Caki2 (cell line): ENCODE measurements around the gene SEZ6L. TPM values are rescaled to one million over a fixed set of nuclear protein-coding genes. Genes with fewer than 3 reads are reported as not detected.

Experiments
- DNase-seq: peaks from one replicate; pipeline ENCODE4 v3.0.0-alpha.2; 2015; ENCODE audit warnings: low read depth
- in situ Hi-C: cut with HindIII; loops from 2 replicates; pipeline ENCODE4 v1.10.0; 2016; ENCODE audit warnings: low sequenced_read_pairs, low pct_unique_long_range_greater_than_20kb, mixed read lengths
- total RNA-seq: library from RNA; depleted of rRNA; stranded (reverse); fragments of >200 nt; shearing (Covaris generic); gene quantifications from 2 replicates; pipeline ENCODE4 v1.2.3, GENCODE V29; 2014; ENCODE audit warnings: low replicate concordance

Gene SEZ6L
- total RNA-seq, 1 experiment from 2014 or later: not detected

DNA sequence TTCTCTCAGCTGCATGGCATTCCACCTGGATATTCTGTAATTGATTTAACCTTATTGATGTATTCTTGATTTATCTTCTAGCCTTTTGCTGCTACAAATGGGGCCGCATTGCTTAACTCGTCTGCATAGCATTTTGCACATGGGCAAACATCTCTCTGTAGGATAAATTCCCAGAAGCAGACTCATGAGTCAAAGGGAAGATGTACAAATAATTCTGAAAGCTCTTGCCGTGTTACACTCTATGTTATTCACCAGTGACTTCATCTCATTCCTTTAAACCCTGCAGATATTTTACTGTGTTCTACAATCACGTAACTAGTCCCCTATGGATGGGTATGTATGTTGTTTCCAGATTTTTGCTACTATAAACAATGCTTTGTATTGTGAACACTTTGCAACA, 112.7 kb downstream of the SEZ6L start:
- in situ Hi-C loops: no loop called here
- no peak for DNase-seq

DNA sequence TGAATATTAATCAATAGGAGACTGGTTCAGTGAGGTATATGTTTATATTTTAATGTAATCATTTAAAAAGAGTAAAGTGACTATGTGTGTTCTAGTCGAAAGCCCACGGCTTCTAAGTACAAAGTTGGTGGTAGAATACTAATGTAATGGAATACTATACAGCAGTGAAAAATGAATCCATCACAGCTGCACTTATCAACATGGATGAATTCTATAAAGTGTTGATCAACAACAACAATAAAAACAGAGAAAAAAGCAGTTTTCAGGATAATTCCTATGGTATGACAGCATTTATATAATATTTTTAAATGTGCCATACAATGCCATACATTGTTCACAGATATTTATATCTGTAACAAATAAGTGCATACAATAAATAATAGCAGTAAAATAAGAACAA, 114.1 kb downstream of the SEZ6L start:
- in situ Hi-C loops: no loop called here

DNA sequence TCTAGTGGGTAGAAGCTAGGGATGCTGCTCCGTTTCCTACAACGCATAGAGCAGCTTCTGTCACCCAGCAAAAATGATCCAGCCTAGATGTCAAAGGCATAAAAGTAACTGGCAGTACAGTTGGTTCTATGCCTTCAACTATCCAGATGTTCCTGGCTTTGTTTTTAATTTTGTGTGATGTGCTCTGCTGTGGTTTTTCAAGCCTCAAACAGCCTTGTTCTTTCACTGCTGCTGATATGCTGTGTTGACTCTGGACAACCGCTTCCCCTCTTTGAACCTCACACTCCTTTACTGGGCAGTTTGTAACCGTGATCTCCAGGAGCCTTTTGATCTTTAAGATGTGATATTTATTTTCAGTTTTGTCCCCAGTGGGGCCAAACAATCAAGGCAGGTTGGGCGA, 116.4 kb downstream of the SEZ6L start:
- no peak for DNase-seq
- in situ Hi-C loops: no loop called here

More for the DNA sequence above, 114.1 kb downstream of the SEZ6L start:
- no peak for DNase-seq

DNA sequence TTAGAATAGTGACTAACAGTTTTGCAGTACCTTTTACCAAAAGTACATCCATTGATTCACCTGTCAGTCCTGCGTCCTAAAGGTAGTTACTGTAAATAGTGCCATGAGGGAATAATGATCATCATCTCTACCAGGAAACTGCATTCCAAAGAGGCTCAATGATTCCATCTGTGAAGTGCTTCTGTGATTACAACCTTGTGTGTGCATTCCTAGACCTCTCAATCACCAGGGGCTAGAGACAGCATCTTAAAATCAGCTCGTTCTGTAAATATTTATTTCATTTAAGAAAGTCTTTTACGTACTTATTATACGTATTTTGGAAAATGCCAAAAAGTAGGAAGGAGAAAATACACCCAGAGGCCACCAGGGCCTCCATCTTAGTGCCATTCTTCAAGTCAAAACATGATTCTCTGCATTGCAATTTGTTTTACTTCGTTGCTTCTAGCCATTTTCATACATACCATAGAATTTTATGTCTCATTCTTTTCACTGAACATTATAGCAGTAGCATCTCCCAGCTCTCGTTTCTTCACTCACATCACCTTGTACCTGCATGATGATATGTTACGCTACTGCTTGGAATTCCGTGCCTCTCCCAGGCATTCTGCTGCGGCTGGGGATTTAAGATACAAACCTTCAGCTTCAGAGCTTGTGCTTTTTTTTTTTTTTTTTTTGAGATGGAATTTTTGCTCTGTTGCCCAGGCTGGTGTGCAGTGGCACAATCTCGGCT, 117.0 kb downstream of the SEZ6L start:
- no peak for DNase-seq
- in situ Hi-C loops: no loop called here

DNA sequence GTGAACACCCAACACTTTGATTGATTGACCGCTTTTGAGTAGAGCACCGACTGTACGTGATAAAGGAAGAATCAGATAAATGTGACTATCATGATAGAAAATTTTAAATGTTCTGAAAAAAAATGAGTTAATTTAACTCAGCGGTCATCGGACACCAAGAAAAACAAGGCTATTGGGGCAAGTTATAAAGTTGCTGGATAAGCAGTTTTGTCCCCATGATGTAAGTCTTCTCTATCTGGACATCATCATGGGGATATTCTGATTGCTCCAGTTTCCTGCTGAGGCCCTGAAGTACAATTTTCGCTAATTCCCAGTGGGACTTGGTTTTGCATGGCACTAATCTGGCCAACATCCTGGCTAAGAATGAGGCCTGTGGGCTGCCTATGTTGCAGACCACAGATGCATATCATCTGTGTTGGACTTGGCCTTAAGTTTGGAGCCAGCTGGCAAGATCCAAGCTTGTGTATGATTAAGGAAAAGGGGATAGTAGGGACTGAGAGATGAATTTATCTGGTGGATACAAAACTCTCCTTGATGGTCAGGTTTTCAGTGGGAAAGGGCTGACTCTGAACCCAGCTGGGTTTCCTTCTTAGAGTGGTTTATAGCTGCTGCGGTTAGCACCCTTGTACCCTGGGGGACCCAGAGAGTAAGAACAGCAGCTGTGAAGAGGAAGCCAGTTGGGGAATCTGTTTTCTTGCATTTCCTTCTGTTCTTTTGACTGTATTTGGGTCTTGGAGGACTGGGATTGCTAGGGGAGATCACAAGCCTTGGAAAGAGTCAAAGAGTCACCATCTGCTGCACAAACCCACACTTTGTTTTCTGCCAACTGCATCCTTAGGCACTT, 118.3 kb downstream of the SEZ6L start:
- in situ Hi-C loops: no loop called here
- DNase-seq: no peak

DNA sequence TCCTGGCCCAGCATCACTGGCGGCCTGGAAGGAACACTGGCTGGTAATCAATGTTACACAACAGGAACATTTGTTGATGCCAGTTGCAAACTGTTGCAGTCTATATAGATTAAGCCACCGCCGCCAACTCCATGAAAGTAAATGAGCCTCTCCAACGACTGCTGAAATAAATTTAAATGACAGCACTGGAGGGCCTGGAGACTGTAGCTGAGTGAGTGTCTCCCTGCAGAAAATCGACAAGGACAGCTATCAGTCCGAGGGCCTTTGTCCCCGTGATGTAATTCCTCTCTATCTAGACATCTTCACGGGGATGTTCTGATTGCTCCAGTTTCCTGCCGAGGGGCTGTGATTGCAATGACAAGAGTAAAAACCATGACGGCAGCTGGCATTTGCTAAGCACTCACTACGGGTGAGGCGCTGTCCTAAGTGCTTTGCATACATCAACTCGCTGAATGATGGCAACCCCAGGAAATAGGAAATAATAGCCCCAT, 120.4 kb downstream of the SEZ6L start:
- DNase-seq: no peak
- in situ Hi-C loops: no loop called here

DNA sequence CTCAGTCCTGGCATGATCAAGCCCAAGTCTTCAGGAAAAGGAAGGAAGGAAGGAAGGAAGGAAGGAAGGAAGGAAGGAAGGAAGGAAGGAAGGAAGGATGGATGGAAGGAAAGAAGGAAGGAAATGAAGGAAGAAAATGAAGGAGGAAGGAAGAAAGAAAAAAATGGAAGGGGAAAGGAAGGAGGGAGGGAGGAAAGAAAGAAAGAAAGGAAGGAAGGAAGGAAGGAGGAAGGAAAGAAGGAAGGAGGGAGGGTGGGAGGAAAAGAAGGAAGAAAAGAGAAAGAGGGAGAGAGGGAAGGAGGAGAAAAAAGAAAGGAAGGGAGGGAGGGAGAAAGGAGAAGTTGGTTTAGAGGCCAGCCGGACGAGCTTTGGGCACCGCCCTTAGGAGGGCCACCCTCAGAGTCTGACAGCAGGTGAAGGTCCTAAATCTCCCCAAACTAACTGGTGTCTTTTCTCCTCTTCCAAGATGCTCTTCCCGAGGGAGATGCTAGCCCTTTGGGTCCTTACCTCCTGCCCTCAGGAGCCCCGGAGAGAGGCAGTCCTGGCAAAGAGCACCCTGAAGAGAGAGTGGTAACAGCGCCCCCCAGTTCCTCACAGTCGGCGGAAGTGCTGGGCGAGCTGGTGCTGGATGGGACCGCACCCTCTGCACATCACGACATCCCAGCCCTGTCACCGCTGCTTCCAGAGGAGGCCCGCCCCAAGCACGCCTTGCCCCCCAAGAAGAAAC, 122.8 kb downstream of the SEZ6L start:
- DNase-seq: no peak
- in situ Hi-C loops: no loop called here

DNA sequence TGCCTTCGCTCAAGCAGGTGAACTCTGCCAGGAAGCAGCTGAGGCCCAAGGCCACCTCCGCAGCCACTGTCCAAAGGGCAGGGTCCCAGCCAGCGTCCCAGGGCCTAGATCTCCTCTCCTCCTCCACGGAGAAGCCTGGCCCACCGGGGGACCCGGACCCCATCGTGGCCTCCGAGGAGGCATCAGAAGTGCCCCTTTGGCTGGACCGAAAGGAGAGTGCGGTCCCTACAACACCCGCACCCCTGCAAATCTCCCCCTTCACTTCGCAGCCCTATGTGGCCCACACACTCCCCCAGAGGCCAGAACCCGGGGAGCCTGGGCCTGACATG, 123.4 kb downstream of the SEZ6L start:
- no peak for DNase-seq
- in situ Hi-C loops: no loop called here

DNA sequence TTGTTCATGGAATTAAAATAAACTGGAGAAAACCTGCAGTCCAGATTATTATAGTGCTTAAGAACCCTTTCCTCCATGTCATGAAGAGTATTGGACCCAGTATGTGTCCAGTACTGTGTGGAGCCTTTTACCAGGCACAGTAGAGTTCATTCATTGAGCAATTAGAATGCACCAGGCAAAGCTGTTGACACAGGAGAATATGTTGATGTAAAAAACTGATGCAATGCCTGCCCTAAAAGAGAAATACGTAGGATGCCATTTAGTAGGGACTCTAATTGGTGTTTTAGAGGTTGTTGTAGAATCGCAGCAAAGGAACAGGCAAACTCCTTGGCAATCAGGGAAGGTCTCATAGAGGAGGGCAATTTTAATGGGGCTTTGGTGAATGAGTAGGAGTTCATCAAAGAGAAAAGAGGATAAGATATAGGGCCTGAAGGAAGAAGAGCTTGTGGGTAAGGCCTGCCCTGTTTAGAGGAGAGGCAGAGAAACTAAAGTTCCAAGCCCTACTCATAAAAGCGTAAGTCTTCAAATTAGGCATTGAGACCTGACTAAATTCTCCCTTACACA, 126.4 kb downstream of the SEZ6L start:
- no peak for DNase-seq
- in situ Hi-C loops: no loop called here

DNA sequence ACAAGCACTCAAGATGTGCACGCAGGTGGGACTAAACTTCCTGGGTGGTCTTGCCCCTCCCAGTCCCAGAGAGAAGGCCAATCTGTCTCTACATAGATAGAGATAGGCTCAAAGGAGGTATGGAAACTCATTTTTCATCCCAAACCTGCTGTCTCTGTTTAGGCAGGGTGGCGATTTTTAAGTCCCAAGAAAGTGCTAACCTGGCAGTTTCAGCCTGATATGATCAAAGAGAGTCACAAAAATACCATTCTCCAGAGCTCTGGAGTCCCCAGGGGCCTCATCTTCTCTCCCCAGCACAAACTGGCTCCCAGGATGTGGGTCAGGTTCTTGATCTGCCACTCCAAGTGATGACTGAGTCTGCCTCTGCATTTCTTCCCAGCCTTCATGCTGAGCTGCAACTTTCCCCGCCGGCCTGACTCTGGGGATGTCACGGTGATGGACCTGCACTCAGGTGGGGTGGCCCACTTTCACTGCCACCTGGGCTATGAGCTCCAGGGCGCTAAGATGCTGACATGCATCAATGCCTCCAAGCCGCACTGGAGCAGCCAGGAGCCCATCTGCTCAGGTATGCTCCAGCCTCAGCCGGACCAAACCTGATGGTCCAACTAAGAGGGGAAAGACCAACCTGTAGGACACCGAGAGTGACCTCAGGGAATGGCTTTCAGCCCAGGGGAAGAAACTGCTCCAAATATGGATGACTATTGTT, 129.5 kb downstream of the SEZ6L start:
- in situ Hi-C loops: no loop called here
- no peak for DNase-seq

DNA sequence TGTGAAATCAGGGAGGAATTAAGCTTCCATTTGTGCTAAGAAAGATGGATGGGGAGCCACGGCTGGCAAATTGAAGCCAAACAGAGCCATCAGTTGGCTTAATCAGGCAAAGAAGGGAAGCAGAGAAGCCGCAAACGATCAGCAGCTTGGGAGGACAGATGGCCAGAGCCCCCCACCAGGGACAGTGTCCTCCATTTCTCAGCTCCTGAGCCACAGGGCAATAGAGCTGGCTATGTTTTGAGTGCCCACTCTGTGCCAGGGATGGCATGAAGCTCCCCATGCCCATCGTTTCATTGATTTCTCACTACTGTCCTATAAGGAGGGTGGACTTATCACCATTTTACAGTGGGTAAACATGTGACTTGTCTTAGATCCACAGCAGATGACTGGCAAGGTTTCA, 133.5 kb downstream of the SEZ6L start:
- in situ Hi-C loops: no loop called here
- no peak for DNase-seq

DNA sequence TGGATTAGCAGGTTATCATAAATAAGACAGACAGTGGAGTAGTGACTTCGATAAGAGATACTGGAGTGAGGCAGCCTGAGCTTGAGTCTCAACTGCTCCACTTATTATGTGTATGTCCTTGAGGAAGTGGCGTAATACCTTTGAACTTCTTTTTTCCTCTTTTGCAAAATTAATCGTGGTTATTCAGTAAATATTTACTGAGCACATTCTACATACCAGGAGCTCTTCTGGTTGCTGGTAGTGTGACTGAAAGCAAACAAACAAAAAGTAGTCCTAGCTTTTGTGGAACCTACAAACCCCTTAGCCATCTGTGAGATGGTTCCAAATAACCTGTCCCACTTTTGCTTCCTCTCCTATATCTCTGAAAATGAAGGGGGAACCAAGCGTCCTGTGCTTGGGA, 134.2 kb downstream of the SEZ6L start:
- DNase-seq: no peak
- in situ Hi-C loops: no loop called here

DNA sequence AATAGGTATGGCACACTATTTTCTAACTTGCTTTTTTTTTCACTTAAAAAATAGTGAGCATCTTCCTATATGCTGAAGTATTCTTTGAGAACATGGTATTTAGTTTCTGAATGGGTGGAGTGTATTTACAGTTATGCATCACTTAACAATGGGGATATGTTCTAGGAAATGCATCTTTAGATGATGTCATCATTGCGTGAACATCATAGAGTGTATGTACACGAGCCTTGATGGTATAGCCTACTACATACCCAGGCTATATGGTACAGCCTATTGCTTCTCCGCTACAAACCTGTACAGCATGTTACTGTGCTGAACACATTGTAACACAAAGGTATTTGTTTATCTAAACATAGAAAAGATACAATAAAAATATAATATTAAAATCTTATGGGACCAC, 135.5 kb downstream of the SEZ6L start:
- in situ Hi-C loops: no loop called here

DNA sequence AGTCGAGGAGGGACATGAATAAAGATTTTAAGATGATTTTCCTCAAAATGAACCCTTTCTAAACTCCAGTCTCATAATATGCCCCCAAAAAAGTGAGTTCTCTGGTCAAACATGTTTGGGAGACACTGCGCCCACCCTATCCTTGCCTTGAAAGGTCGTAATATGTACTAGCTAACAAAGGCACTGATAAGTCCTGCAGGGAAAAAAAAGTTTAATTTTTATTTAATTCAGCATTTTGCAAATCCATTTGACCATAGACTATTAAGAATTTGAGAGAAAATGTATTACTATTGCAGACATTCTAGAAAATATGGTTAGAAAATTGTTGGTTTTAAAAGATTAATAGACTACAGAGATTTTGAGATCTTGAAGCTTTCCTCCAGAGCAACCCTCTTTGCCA, 139.2 kb downstream of the SEZ6L start:
- no peak for DNase-seq

More for the DNA sequence above, 135.5 kb downstream of the SEZ6L start:
- no peak for DNase-seq

DNA sequence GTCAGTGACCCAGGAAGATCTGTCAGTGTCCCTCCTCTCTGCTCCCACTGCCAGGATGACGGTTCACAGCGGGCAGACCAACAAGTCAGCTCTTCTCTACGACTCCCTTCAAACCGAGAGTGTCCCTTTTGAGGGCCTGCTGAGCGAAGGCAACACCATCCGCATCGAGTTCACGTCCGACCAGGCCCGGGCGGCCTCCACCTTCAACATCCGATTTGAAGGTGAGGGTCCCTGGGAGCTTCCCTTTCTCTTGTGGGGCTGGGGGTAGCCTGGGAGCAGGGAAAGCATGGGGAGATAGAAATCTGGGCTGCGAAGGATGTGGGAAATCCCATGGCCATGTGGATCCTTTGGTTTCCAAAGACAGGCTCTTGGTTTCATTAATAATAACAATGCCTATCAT, 141.4 kb downstream of the SEZ6L start:
- no peak for DNase-seq
- in situ Hi-C loops: no loop called here

More for the DNA sequence above, 139.2 kb downstream of the SEZ6L start:
- in situ Hi-C loops: no loop called here

DNA sequence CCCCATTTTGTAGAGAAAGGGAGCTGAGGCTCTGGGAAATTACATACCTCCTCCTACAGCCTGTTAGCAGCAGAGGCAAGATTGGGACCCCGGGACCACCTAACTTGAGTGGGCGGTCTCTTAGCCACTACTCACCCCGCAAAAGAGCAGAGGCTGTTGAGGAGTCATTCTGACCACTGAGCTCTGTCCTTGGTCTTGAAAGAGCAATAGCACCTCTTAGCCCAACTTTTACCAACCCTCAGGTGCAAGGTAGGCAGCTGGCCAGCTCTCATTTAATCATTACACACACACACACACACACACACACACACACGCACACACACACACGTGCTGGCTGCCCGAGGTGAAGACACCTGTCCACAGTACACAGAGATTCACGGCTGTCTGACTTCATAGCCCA, 144.0 kb downstream of the SEZ6L start:
- no peak for DNase-seq
- in situ Hi-C loops: no loop called here

DNA sequence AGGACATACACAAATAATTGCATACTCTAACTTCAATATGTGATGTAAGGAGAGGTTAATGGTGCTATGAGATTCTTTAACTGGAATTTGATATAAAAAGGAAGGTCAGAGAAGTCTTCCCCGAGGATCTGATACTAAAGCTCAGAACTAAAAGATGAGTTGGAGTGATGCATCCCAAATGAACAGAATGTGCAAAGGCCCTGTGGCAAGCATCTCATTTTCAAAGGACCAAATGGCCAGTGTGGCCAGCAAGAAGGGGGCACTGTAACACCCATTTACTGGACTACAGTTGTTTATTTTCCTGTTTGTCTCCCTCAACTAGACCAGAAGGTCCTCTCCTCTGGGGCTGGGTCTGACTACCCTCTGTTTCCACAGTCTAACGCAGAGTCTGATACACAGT, 144.9 kb downstream of the SEZ6L start:
- DNase-seq: no peak
- in situ Hi-C loops: no loop called here

DNA sequence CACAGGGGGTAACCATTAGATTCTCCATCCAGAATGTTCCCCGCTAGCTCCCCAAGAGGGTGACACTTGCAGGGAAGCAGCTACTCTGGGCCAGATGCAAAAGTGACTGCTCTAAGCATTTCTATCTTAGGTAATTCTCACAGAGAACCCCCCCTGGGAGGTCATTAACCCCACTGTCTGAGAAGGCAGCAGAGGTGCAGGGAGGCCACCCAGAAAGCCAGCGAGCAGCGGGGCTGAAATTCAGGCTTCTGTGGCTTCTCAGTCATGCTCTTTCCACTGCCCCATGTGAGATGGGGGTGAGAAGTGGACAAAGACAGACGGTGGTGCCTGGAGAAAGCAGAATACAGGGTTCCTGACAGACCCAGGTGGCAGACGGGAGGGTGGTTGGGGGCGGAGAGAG, 145.4 kb downstream of the SEZ6L start:
- DNase-seq: no peak
- in situ Hi-C loops: no loop called here
